GM23338 (cell line): ENCODE data around the gene SND1.

ENCODE experiments used
- CTCF ChIP-seq, 2 experiments: fragments of 200-600 bp in 1 of 2; sonication (generic) in 1 of 2; conservative IDR thresholded peaks; 2 replicates each; pipeline versions ENCODE4 v1.5.1 to v1.6.1; 2016 to 2017; ENCODE audit warnings: antibody characterized with exemption in 2 of 2, low read depth in 2 of 2, mild to moderate bottlenecking in 2 of 2, moderate library complexity in 1 of 2
- EZH2phosphoT487 ChIP-seq: fragments of 200-600 bp; sonication (generic); IDR thresholded peaks from one replicate; pipeline ENCODE4 v1.8.1; 2018; ENCODE audit warnings: antibody characterized with exemption; ENCODE audit not compliant: unreplicated experiment

- no peak for TF ChIP-seq CTCF (conservative IDR thresholded peaks at IDR 0.05; ENCODE audit: low read depth in 2 of 2)
- TF ChIP-seq EZH2phosphoT487, result no peak
Measured at GRCh38 chr7:127690806-127691205, 38.8 kb downstream of the SND1 start.
